HEK293 (cell line): ENCODE measurements around the gene VPS13D.

Experiments used
- CTCF ChIA-PET: fragments of 350-600 bp; formaldehyde crosslinking; extraction: SDS; loops from one replicate; lab custom pipeline; 2021; ENCODE audit warnings: antibody characterized with exemption; lab: Yijun Ruan, JAX
- POLR2A ChIA-PET: fragments of 300-600 bp; formaldehyde crosslinking; extraction: SDS; loops from one replicate; lab custom pipeline; 2020; ENCODE audit warnings: antibody characterized with exemption, inconsistent platforms; lab: Yijun Ruan, JAX
- H3K27ac ChIP-seq: fragments of 200-500 bp; sonication (Bioruptor generic); 2 replicates; pipeline ENCODE4 v1.5.1; 2014; ENCODE audit warnings: low read depth, low read length, control low read depth, inconsistent platforms; ENCODE audit errors: extremely low read depth
- H3K36me3 ChIP-seq, 2 experiments: fragments of 200-500 bp in 1 of 2; sonication (Bioruptor generic) in 1 of 2; 1 replicate in 1 of 2; 2 replicates in 1 of 2; pipeline ENCODE4 v1.5.1; 2014 to 2017; ENCODE audit warnings: inconsistent platforms in 2 of 2, low read length in 2 of 2; ENCODE audit not compliant: control insufficient read depth in 2 of 2, insufficient read depth in 1 of 2
- H3K4me1 ChIP-seq: fragments of 200-500 bp; sonication (Bioruptor generic); 2 replicates; pipeline ENCODE4 v1.5.1; 2014; ENCODE audit warnings: mild to moderate bottlenecking, low read length, inconsistent platforms; ENCODE audit not compliant: control insufficient read depth, insufficient read depth
- H3K4me3 ChIP-seq: 2 replicates; pipeline ENCODE4 v1.5.1; 2011; ENCODE audit warnings: low read depth, mild to moderate bottlenecking, control low read depth, low read length, moderate library complexity
- H3K9me3 ChIP-seq: fragments of 200-500 bp; sonication (Bioruptor generic); 2 replicates; pipeline ENCODE4 v1.5.1; 2014; ENCODE audit warnings: low read depth, low read length, inconsistent platforms; ENCODE audit not compliant: control insufficient read depth, insufficient read depth
- KLF10 ChIP-seq: fragments of 450-650 bp; IDR thresholded peaks from 2 replicates; pipeline ENCODE4 v1.5.1; 2018; ENCODE audit warnings: missing biosample characterization, mild to moderate bottlenecking, missing genetic modification characterization
- REPIN1 ChIP-seq: fragments of 450-650 bp; formaldehyde crosslinking; IDR thresholded peaks from 2 replicates; pipeline ENCODE4 v1.5.1; 2017; ENCODE audit warnings: missing biosample characterization, missing genetic modification characterization, low read depth
- ZBTB10 ChIP-seq: fragments of 450-650 bp; formaldehyde crosslinking; IDR thresholded peaks from 2 replicates; pipeline ENCODE4 v1.5.1; 2016; ENCODE audit warnings: missing biosample characterization, missing genetic modification characterization
- ZBTB48 ChIP-seq: fragments of 450-650 bp; formaldehyde crosslinking; IDR thresholded peaks from 2 replicates; pipeline ENCODE4 v1.5.1; 2016; ENCODE audit warnings: missing biosample characterization, missing genetic modification characterization
- ZIC2 ChIP-seq: fragments of 450-650 bp; formaldehyde crosslinking; IDR thresholded peaks from 2 replicates; pipeline ENCODE4 v1.5.1; 2016; ENCODE audit warnings: missing biosample characterization, missing genetic modification characterization
- ZNF157 ChIP-seq: fragments of 450-650 bp; formaldehyde crosslinking; IDR thresholded peaks from 2 replicates; pipeline ENCODE4 v1.5.1; 2016; ENCODE audit warnings: missing biosample characterization, missing genetic modification characterization
- ZNF184 ChIP-seq: fragments of 450-650 bp; IDR thresholded peaks from 2 replicates; pipeline ENCODE4 v1.5.1; 2018; ENCODE audit warnings: missing biosample characterization, mild to moderate bottlenecking, missing genetic modification characterization
- ZNF248 ChIP-seq: fragments of 450-650 bp; formaldehyde crosslinking; IDR thresholded peaks from 2 replicates; pipeline ENCODE4 v1.5.1; 2017; ENCODE audit warnings: missing biosample characterization, missing genetic modification characterization
- ZNF354C ChIP-seq: fragments of 450-650 bp; formaldehyde crosslinking; IDR thresholded peaks from 2 replicates; pipeline ENCODE4 v1.5.1; 2016; ENCODE audit warnings: missing biosample characterization, missing genetic modification characterization, low read depth, borderline replicate concordance
- ZNF514 ChIP-seq: fragments of 450-650 bp; formaldehyde crosslinking; IDR thresholded peaks from 2 replicates; pipeline ENCODE4 v1.5.1; 2016; ENCODE audit warnings: missing biosample characterization, missing genetic modification characterization
- ZNF555 ChIP-seq: fragments of 450-650 bp; formaldehyde crosslinking; conservative IDR thresholded peaks from 2 replicates; pipeline ENCODE4 v1.5.1; 2017; ENCODE audit warnings: missing biosample characterization, mild to moderate bottlenecking, missing genetic modification characterization, inconsistent platforms
- ZNF585B ChIP-seq: fragments of 450-650 bp; formaldehyde crosslinking; IDR thresholded peaks from 2 replicates; pipeline ENCODE4 v1.5.1; 2016; ENCODE audit warnings: missing biosample characterization, missing genetic modification characterization
- ZNF596 ChIP-seq: fragments of 450-650 bp; IDR thresholded peaks from 2 replicates; pipeline ENCODE4 v1.5.0; 2018; ENCODE audit warnings: missing biosample characterization, mild to moderate bottlenecking, missing genetic modification characterization, moderate library complexity
- ZNF623 ChIP-seq: fragments of 450-650 bp; formaldehyde crosslinking; IDR thresholded peaks from 2 replicates; pipeline ENCODE4 v1.5.1; 2016; ENCODE audit warnings: missing biosample characterization, missing genetic modification characterization
- ZNF707 ChIP-seq: fragments of 450-650 bp; formaldehyde crosslinking; IDR thresholded peaks from 2 replicates; pipeline ENCODE4 v1.5.1; 2016; ENCODE audit warnings: missing biosample characterization, missing genetic modification characterization
- ZNF768 ChIP-seq: fragments of 450-650 bp; formaldehyde crosslinking; IDR thresholded peaks from 2 replicates; pipeline ENCODE4 v1.5.1; 2018; ENCODE audit warnings: missing biosample characterization, mild to moderate bottlenecking, missing genetic modification characterization
- TF ChIP-seq, protein P1 (sequence below): fragments of 450-650 bp; formaldehyde crosslinking; IDR thresholded peaks from 2 replicates; pipeline ENCODE4 v1.5.1; 2016; ENCODE audit warnings: missing biosample characterization, missing genetic modification characterization
- TF ChIP-seq, protein P2 (sequence below): fragments of 450-650 bp; formaldehyde crosslinking; IDR thresholded peaks from 2 replicates; pipeline ENCODE4 v1.5.1; 2016; ENCODE audit warnings: missing biosample characterization, missing genetic modification characterization, low read depth
- TF ChIP-seq, protein P3 (sequence below): fragments of 450-650 bp; formaldehyde crosslinking; IDR thresholded peaks from 2 replicates; pipeline ENCODE4 v1.5.1; 2016; ENCODE audit warnings: missing biosample characterization, missing genetic modification characterization, borderline replicate concordance

The VPS13D gene

DNA sequence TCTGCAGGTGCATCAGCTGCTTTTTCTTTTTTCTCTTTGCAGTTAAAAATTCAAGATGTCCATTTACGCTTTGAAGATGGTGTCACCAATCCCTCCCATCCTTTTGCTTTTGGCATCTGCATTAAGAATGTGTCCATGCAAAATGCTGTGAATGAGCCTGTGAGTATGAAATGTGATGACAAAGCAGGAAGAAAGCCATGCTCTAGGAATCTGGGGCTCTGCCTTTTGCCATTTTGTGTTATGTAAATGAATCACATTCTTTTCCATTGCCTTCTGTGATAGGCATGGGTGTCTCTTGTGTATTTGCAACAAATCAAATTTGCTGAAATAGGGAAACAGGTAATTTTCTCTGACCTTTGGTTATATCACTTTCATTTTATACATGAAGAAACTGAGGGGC, 19.4 kb downstream of the VPS13D start:
- H3K36me3 ChIP-seq: peaks cover 16 to 83% of the 10 kb centered on the region in 2 experiments
- H3K4me3 ChIP-seq: no peak overlapping the region
- no peaks in the 10 kb centered on the region for H3K4me1 ChIP-seq
- ChIA-PET CTCF (interaction anchor here (0.6 to 1.1 kb wide), 3 partner anchors 13 to 371 kb away, joined by 3 to 4 read pairs (median 3); no protein-coding TSS in a partner anchor), POLR2A (no interaction called here)
- TF ChIP-seq, protein P1, sequence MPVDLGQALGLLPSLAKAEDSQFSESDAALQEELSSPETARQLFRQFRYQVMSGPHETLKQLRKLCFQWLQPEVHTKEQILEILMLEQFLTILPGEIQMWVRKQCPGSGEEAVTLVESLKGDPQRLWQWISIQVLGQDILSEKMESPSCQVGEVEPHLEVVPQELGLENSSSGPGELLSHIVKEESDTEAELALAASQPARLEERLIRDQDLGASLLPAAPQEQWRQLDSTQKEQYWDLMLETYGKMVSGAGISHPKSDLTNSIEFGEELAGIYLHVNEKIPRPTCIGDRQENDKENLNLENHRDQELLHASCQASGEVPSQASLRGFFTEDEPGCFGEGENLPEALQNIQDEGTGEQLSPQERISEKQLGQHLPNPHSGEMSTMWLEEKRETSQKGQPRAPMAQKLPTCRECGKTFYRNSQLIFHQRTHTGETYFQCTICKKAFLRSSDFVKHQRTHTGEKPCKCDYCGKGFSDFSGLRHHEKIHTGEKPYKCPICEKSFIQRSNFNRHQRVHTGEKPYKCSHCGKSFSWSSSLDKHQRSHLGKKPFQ (tag by site-specific recombination): no peak
- no peak for TF ChIP-seq ZNF514
- TF ChIP-seq ZNF184: no peak
- no peak for TF ChIP-seq ZNF585B
- TF ChIP-seq REPIN1 (tag by site-specific recombination): no peak
- no peak for TF ChIP-seq KLF10 (tag by site-specific recombination)
- TF ChIP-seq ZIC2 (tag by site-specific recombination): no peak
- no peak overlapping the region for H3K27ac ChIP-seq
- no peaks in the 10 kb centered on the region for H3K9me3 ChIP-seq

- POLR2A ChIA-PET: no interaction called here
- Histone ChIP-seq H3K36me3 (peaks cover 20 to 81% of the 10 kb centered on the region in 2 experiments), H3K4me1 (no peaks in the 10 kb centered on the region), H3K9me3 (no peaks in the 10 kb centered on the region), H3K4me3 (no peak overlapping the region), H3K27ac (no peak overlapping the region)
- TF ChIP-seq, protein P2, sequence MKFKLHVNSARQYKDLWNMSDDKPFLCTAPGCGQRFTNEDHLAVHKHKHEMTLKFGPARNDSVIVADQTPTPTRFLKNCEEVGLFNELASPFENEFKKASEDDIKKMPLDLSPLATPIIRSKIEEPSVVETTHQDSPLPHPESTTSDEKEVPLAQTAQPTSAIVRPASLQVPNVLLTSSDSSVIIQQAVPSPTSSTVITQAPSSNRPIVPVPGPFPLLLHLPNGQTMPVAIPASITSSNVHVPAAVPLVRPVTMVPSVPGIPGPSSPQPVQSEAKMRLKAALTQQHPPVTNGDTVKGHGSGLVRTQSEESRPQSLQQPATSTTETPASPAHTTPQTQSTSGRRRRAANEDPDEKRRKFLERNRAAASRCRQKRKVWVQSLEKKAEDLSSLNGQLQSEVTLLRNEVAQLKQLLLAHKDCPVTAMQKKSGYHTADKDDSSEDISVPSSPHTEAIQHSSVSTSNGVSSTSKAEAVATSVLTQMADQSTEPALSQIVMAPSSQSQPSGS (tag by site-specific recombination): no peak
- TF ChIP-seq ZNF623 (no peak), ZNF157 (tag by site-specific recombination) (no peak), ZNF555 (tag by site-specific recombination) (no peak), ZBTB48 (tag by site-specific recombination) (no peak), ZNF707 (tag by site-specific recombination) (no peak), ZNF184 (no peak), ZNF596 (tag by site-specific recombination) (no peak), ZNF248 (no peak), ZNF768 (no peak), ZBTB10 (no peak), ZNF354C (tag by site-specific recombination) (no peak)
- TF ChIP-seq, protein P3, sequence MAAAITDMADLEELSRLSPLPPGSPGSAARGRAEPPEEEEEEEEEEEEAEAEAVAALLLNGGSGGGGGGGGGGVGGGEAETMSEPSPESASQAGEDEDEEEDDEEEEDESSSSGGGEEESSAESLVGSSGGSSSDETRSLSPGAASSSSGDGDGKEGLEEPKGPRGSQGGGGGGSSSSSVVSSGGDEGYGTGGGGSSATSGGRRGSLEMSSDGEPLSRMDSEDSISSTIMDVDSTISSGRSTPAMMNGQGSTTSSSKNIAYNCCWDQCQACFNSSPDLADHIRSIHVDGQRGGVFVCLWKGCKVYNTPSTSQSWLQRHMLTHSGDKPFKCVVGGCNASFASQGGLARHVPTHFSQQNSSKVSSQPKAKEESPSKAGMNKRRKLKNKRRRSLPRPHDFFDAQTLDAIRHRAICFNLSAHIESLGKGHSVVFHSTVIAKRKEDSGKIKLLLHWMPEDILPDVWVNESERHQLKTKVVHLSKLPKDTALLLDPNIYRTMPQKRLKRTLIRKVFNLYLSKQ (tag by site-specific recombination): no peak
- CTCF ChIA-PET: interaction anchor here (0.6 to 1.0 kb wide), 2 partner anchors 9 to 22 kb away, joined by 3 to 4 read pairs; no protein-coding TSS in a partner anchor
Measured at GRCh38 chr1:12249748-12250147, 19.9 kb downstream of the VPS13D start.
